Lung (tissue), 13 donors: ENCODE measurements around the gene ANKUB1. TPM values are rescaled to one million over a fixed set of nuclear protein-coding genes. Genes with fewer than 3 reads are reported as not detected.

Experiments used
- ATAC-seq: fragments of 200-7000 bp; cut with Tn5 transposase; one replicate; pipeline ENCODE4 v1.9.1; 2020; ENCODE audit warnings: moderate number of reproducible peaks; ENCODE audit not compliant: insufficient read depth, low FRiP score
- DNase-seq, 3 donors: peaks; one replicate each; pipeline ENCODE4 v3.0.0-alpha.2; 2013 to 2017
- H3K27ac ChIP-seq, 2 donors: one replicate each; pipeline ENCODE4 v1.5.1; 2013; ENCODE audit warnings: mild to moderate bottlenecking in 2 of 2, moderate library complexity in 2 of 2, control low read depth in 1 of 2, inconsistent platforms in 1 of 2, low read depth in 1 of 2, low read length in 1 of 2
- H3K27me3 ChIP-seq, 3 donors: one replicate each; pipeline ENCODE4 v1.5.1; 2013; ENCODE audit warnings: low read length in 2 of 3; ENCODE audit not compliant: control insufficient read depth in 3 of 3, insufficient read depth in 3 of 3
- H3K36me3 ChIP-seq, 4 donors: one replicate each; pipeline ENCODE4 v1.5.1; 2013; ENCODE audit warnings: low read length in 4 of 4, mild to moderate bottlenecking in 1 of 4, moderate library complexity in 1 of 4; ENCODE audit not compliant: control insufficient read depth in 4 of 4, insufficient read depth in 4 of 4
- H3K4me1 ChIP-seq, 5 donors: one replicate each; pipeline ENCODE4 v1.5.1; 2013; ENCODE audit warnings: low read length in 5 of 5, mild to moderate bottlenecking in 2 of 5, moderate library complexity in 1 of 5; ENCODE audit not compliant: control insufficient read depth in 5 of 5, insufficient read depth in 5 of 5
- H3K4me3 ChIP-seq: one replicate; pipeline ENCODE4 v1.5.1; 2013; ENCODE audit warnings: mild to moderate bottlenecking, control low read depth, moderate library complexity
- H3K9ac ChIP-seq, 2 donors: one replicate each; pipeline ENCODE4 v1.5.1; 2013; ENCODE audit warnings: low read length in 2 of 2, control low read depth in 1 of 2; ENCODE audit not compliant: insufficient read depth in 1 of 2
- H3K9me3 ChIP-seq, 4 donors: one replicate each; pipeline ENCODE4 v1.5.1; 2013; ENCODE audit warnings: low read length in 3 of 4, mild to moderate bottlenecking in 1 of 4, moderate library complexity in 1 of 4; ENCODE audit not compliant: control insufficient read depth in 4 of 4, insufficient read depth in 3 of 4
- CTCF ChIP-seq: IDR thresholded peaks from 2 replicates; pipeline ENCODE4 v1.5.1; 2012; ENCODE audit warnings: mild to moderate bottlenecking; ENCODE audit errors: control extremely low read depth, extremely low read depth
- WGBS, 2 donors: extraction: QIAGEN DNeasy Blood & Tissue Kit; methylation state at CpG; one replicate each; pipeline ENCODE4 v1.1.7; 2013; 5-methylcytosine and 5-hydroxymethylcytosine counted together
- polyA plus RNA-seq, 2 donors: library from polyadenylated mRNA; stranded (reverse); fragments of 200-250 nt; gene quantifications; one replicate each; pipeline ENCODE4 v1.2.1, GENCODE V29; 2013
- small RNA-seq: library from RNA; depleted of rRNA; stranded (forward); fragments of <200 nt; gene quantifications from one replicate; pipeline ENCODE3, GENCODE V24; 2014; ENCODE audit warnings: low replicate concordance
- total RNA-seq, 2 donors: library from RNA; depleted of rRNA in 1 of 2; stranded (reverse); fragments of >200 nt in 1 of 2; gene quantifications; one replicate each; pipeline ENCODE4 v1.2.1, GENCODE V29; 2014 to 2021
- donor health status: control.
- donor health status: control.
- donor health status: Bipolar disorder and iron deficiency.
- donor health status: healthy.
- donor health status: DM: yes; HTN: yes; CAD: no.

The ANKUB1 gene
- total and polyA plus RNA-seq, 4 donors, result 1.3 to 6.7 (median 2.4) TPM

DNA sequence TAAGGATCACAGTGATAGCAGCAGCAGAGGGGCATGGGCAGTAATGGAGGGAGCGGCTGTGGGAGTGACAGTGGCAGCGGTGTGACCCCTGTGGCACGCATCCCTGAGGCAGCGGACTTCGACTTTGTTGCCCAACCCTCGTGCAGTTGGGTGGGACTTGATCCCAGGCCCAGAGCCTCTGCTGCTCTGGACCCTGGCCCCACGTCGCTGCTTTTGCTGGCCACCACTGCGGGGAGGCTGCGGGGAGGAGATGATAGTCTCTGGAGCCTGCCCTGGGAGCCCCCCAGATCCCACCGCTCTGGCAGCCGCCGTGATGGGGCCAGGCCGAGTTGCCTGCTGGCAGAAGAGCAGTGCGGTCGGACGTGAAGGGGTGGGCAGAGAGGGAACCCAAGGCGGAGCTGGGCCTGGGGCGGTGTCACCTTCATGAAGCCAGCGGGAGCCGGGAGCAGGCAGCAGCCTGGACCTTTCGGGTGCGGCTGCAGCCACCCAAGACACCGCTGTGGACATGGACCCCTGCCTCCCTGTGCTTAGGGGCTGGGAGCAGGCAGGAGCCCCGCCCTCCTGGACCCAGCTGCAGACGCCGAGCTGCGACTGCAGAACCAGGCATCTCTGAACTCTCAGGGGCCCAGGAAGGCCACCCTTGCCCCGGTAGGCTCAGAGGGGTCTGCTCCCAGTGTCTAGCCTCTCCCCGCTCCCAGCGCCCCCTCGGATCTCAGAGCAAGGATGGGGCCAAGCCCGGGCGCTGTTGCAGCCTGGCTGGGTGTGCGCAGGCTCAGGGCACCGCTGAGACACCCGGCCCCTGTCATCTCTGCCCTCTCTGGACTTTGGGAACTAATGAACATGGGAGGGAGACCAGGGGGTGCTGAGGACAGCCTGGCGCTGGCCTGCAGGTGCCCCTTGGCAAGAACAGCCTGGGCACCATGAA is 78.4 kb downstream of the ANKUB1 start:
- Histone ChIP-seq H3K4me3 (no peak overlapping the region), H3K36me3 (no peaks in the 10 kb centered on the region), H3K9ac (no peak overlapping the region), H3K4me1 (peaks cover 0 to 3% (median 0%) of the 10 kb centered on the region in 5 donors), H3K27ac (no peak overlapping the region), H3K27me3 (no peaks in the 10 kb centered on the region), H3K9me3 (no peaks in the 10 kb centered on the region)
- WGBS, 2 donors, result 95 to 98% methylated on average over 37 to 38 of the region's 38 CpGs
- no peak for ATAC-seq
- no peak for DNase-seq
- TF ChIP-seq CTCF, result no peak

Small RNAs within 50 kb of the gene (small RNA-seq; reads per million reads assigned to genes)
- not detected for gene RNU6-507P

Other genes with a start within 250 kb of the ANKUB1 start
- 100 to 1,000 TPM in 1 of 2 donors, 10 to 100 TPM in 1; 88.9 to 186 TPM for gene WWTR1, start 134.5 kb downstream of the ANKUB1 start, total RNA-seq
- gene WWTR1, start 134.5 kb downstream of the ANKUB1 start, polyA plus RNA-seq, result 10 to 100 TPM; 29.3 to 37.9 TPM
- gene COMMD2, start 40.1 kb downstream of the ANKUB1 start, total RNA-seq, result 10 to 100 TPM; 35.6 to 72.4 TPM
- gene COMMD2, start 40.1 kb downstream of the ANKUB1 start, polyA plus RNA-seq, result 10 to 100 TPM; 10.1 to 23.7 TPM
- gene RNF13, start 20.7 kb upstream of the ANKUB1 start, total RNA-seq, result 100 to 1,000 TPM in 1 of 2 donors, 10 to 100 TPM in 1; 76.1 to 170 TPM
- gene RNF13, start 20.7 kb upstream of the ANKUB1 start, polyA plus RNA-seq, result 100 to 1,000 TPM in 1 of 2 donors, 10 to 100 TPM in 1; 56.2 to 117 TPM
- 10 to 100 TPM; 69.7 to 91.7 TPM for gene PFN2, start 178.3 kb upstream of the ANKUB1 start, total RNA-seq
- gene PFN2, start 178.3 kb upstream of the ANKUB1 start, polyA plus RNA-seq, result 10 to 100 TPM; 28.1 to 28.8 TPM